Fibroblast of mammary gland (primary cell): ENCODE data around the gene SCAMP3.
"Not testable (repeated sequence)": the region's sequence is repeated elsewhere in the genome, so short reads cannot be mapped to it uniquely, and the experiment has no call there.

ENCODE experiments used
- DNase-seq: peaks from one replicate; pipeline ENCODE4 v3.0.0-alpha.2; 2010; ENCODE audit warnings: low read depth
- H3K4me3 ChIP-seq: 2 replicates; pipeline ENCODE4 v1.5.1; 2011; ENCODE audit warnings: low read depth, mild to moderate bottlenecking, low read length, moderate library complexity; ENCODE audit not compliant: control insufficient read depth
- CTCF ChIP-seq: conservative IDR thresholded peaks from 2 replicates; pipeline ENCODE4 v1.5.1; 2011; ENCODE audit warnings: low read depth, low read length, inconsistent platforms; ENCODE audit not compliant: control insufficient read depth, insufficient read depth

The SCAMP3 gene

GRCh38 chr1:155250246-155250632, 11.9 kb downstream of the SCAMP3 start:
- DNase-seq: no peak
- no peak overlapping the region for H3K4me3 ChIP-seq
- no peak for TF ChIP-seq CTCF

- no peak overlapping the region for H3K4me3 ChIP-seq
- no peak for TF ChIP-seq CTCF
- DNase-seq: no peak
These were observed 14.2 kb downstream of the SCAMP3 start for GRCh38 chr1:155247667-155248553.

- DNase-seq, H3K4me3 ChIP-seq: not testable (repeated sequence)
These were observed 15.4 kb downstream of the SCAMP3 start for GRCh38 chr1:155246796-155247195.

GRCh38 chr1:155245163-155245524, 17.0 kb downstream of the SCAMP3 start:
- no peak for TF ChIP-seq CTCF
- peak overlapping the region; percentile 56 for H3K4me3 ChIP-seq

GRCh38 chr1:155244368-155245162, 17.6 kb downstream of the SCAMP3 start:
- peak overlapping the region; percentile 76 for H3K4me3 ChIP-seq
- peak; percentile 100 for DNase-seq
- peak; percentile 4 for TF ChIP-seq CTCF

More at GRCh38 chr1:155245163-155245524, 17.0 kb downstream of the SCAMP3 start:
- no peak for DNase-seq

GRCh38 chr1:155242805-155243358, 19.3 kb downstream of the SCAMP3 start:
- no peak for DNase-seq
- TF ChIP-seq CTCF: no peak
- peak overlapping the region; percentile 76 for H3K4me3 ChIP-seq

- DNase-seq: peak; percentile 42
- no peak overlapping the region for H3K4me3 ChIP-seq
- TF ChIP-seq CTCF: no peak
These were observed 20.3 kb downstream of the SCAMP3 start for GRCh38 chr1:155241841-155242264.
